ENCODE results near the gene IFFO2. TPM values are rescaled to one million over a fixed set of nuclear protein-coding genes. Genes with fewer than 3 reads are reported as not detected.

Gene IFFO2
- total RNA-seq, 1 donor from 2014 or later: 34.4 TPM

DNA sequence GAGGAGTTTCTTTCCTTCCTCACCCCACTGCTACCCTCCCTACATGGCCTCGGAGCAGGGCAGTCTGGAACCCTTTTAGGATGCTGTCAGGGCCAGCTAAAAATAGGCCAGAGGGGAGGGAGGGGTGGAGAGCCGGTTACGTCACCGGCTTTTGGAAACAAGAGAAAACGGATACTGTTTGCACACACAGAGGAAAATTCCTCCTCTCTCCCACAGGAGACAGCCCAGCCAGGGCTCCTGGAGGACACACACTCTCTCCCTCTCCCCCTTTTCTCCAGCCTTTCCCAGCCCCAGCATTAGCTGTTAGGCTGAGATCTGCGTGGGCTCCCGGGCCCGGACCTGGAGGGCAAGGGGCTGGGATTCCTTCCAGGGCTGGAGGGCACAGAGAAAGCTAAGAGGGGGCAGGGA is 34.2 kb downstream of the IFFO2 start:
- DNase-seq (ENCODE audit: extremely low read depth, low read depth, low spot score): no peak

DNA sequence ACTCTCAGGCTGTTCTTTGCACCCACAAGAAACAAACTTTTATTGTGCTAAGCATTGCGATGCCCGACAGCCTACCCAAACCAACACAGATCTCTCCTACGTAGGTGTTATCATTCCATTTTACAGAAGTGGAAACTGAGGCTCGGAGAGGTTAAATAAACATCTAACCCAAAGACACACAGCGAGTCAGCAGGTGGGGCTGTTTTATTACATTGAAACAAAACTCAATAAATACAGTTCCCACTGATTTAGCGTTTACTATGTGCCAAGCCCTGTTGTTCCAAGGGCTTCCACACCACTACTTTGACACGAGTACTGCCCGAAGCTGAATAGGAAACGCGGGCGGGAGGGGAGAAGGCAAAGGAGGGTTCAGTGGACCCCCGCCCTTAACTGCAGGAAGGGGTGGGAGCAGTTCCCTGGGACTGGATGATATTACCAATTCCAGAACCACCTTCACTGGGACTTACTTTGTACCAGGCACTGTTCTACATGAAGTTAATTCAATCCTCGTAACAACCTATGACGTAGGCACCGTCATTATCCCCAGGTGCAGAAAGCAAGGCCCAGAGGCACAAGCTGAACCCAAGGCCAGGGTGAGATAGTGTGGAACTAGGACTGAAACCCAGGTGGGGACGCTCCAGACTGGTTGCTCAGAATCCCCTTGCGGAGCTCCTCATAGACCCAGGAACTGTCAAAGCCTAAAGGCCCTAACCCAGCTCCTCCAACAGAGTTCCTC is 34.8 kb downstream of the IFFO2 start:
- no peak for DNase-seq (ENCODE audit: extremely low read depth, low read depth, low spot score)

DNA sequence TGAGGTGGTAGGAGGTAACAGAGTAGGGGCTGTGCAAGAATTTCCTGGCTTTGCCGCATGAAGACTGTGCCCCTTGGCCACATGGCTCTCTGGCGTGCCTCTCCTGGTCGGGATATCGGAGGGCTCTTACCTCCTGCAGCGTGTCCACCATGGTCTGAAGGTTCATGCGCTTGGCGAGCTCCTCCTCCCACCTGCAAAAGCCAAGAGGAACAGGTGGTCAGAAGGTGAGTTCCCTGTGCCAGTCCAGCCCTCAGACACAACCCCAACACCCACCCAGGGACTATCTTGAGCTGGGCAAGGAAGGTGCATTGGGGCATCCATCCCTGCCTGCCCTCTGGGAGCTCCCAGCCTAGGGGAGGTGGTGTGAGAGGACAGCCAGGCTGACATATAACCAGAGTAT is 35.5 kb downstream of the IFFO2 start:
- DNase-seq (ENCODE audit: extremely low read depth, low read depth, low spot score): no peak

DNA sequence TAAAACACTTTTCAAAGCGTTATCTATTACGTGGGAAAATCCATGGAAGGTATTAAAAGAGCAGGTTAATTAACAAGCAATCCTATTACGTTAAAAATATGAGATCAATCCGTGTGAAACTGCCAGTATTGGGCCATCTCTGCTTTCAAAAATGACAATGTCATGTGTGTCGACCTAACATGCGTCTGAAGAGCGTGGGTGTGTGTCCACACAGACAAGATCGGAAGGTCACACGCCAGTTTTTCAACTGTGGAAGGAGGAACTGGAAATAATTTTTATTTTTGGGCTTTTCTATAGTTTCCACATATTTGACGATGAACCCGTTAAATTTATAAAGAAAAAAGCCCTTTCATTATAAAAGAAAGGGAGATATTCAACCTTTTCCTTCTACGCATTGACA is 36.5 kb downstream of the IFFO2 start:
- DNase-seq (ENCODE audit: extremely low read depth, low read depth, low spot score): no peak

DNA sequence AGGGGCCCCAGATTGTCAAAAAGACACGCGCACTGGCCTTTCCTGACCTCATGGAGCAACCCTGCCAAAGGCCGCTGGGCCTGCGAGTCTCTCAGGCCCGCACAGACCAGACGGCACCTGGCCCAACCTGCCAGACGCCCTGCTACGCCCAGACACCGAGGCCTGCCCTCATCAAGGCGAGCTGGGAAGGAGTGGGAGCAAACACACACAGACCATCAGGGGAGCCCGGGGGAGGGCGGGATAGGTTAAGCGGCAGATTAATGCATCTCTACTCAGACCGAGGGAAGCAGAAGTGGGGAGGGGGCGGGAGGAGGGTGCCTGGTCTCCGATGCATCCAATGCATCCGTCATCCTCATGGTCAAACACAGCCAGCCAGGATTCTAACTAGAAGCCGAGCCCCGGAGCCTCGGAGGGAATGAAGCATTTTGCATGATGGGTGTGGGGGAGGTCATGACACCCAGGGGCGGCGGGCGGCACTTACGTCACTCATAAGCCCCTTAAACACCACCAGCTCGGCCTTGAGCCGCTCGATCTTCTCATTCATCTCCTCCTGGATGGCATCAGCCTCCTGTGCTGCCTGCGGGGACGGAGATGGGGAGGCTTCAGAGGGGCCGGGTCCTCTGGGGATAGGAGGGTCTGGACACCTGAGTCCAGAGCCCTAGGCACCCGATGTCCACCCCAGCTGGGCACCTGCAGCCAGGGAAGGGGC is 37.1 kb downstream of the IFFO2 start:
- DNase-seq (ENCODE audit: extremely low read depth, low read depth, low spot score): no peak

DNA sequence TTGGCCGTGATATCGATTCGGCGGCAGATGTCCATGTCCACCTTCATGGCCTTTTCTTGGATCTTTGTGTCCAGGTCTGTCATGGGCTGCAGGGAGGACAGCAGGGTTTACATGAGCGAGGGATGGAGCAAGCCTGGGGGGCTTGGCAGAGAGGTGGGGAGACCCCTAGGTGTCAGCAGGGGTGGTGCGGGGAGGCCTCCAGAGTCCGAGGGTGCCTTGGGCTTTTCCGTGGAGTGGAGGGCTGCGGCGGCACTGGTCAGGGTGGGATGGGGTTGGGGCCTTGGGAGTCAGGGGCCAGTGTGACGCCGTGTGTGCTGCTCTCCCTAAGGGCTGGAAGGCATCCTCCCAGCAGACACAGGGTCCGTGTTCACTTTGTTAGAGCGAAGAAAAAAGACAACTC is 38.1 kb downstream of the IFFO2 start:
- no peak for DNase-seq (ENCODE audit: extremely low read depth, low read depth, low spot score)

DNA sequence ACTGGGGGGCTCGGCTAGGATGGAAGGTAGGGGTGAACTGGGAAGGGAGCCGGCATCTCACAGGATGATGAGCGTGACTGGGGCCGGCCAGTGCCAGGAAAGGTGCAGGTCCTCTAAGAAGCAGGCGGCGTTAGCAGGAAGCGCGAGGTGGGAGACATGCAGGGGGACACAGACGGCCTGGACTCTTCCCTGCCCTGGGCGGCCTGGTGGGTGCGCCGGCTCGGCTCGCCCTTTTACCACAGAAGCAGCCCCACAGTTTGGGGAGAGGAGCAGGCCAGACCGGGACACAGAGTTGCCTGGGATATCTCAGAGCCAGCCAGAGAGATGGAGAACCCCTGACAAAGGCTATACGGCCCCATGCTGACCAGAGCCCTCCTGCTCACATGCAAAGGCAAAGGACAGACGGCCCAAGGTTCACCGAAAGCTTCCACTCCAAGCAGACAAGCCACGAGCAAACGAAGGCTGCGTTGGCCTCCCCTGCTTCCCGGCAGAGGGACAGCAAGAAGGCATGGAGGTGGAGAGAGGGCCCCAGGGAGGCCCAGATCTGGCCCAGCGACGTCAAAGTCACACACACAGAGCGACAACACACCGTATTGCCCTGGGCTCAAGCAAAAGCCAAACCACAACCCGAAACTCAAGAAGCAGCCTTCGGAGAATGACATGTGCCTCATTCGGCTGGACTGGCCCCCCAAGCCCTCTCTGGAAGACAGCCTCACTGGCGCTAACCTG is 39.2 kb downstream of the IFFO2 start:
- DNase-seq (ENCODE audit: extremely low read depth, low read depth, low spot score): no peak

DNA sequence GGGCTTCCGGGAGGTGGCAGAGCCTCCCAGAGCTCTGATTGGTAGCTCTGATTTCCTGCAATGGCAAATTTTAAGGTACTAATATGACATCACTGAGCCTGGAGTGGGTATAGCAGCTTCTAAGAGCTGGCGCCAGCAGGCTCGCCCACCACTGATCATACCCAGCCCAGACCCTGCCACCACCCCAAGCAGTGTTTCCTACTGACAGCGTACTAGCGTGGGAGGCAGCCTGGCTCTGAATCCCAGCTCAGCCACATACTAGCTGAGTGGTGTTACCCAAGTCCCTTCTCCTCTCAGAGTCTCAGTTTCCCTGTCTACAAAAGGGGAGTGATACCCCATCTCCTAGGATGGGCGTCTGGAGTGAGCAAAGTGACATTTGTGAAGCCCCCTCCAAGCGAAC is 41.1 kb downstream of the IFFO2 start:
- DNase-seq (ENCODE audit: extremely low read depth, low read depth, low spot score): no peak

DNA sequence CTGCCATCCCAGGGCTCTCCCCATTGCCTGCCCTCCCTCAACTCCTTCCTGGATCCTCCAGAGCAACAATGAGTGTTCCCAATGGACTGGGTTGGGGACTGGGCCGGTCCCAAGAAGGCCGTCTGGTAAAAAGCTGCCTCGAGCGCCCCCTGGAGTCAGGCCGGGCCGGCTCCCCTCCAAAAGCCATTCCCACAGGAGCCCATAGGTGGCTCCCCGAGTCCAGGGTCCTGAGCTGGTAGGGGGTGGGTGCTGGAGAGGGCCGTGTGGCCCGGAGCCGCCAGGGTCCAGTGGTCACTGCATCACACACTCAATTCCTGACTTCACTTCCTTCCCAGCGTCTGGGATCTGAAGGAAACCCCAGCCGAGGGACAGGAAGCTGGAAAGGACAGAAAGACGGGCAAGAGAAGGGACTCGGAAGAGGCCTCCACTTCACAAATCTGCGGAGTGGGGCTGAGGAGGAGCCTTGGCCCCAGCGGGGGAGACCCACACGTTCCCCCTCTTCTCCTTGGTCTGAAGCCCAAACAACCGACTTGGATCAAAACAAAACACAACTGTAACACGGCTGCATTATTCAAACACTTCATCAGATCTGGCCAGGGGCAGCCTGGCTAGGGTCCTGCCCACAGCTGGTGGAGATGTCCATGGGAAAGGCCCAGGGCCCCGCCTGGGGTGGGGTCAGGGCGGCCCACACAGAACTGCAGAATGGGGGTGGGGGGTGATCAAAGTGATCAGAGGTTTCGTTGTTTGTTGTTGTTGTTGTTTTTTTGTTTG is 43.2 kb downstream of the IFFO2 start:
- no peak for DNase-seq (ENCODE audit: extremely low read depth, low read depth, low spot score)

DNA sequence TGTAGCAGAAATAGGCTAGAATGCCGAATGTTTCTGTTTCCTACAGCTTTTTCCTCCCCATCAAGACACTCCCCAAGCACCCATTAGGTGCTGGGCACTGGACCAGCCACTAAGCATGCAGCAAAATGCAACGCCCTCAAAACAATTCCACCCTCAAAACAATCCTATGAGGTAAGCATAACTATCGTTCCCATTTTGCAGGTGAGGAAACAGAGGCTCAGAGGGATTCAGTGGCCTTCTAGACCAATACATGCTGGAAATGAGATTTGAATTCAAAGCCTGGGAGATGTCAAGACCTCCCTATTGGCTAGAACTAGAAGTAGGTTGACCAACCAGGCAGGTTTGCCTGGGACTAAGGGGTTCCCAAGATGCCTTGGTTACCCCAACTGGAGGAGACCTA is 43.9 kb downstream of the IFFO2 start:
- DNase-seq (ENCODE audit: extremely low read depth, low read depth, low spot score): no peak

DNA sequence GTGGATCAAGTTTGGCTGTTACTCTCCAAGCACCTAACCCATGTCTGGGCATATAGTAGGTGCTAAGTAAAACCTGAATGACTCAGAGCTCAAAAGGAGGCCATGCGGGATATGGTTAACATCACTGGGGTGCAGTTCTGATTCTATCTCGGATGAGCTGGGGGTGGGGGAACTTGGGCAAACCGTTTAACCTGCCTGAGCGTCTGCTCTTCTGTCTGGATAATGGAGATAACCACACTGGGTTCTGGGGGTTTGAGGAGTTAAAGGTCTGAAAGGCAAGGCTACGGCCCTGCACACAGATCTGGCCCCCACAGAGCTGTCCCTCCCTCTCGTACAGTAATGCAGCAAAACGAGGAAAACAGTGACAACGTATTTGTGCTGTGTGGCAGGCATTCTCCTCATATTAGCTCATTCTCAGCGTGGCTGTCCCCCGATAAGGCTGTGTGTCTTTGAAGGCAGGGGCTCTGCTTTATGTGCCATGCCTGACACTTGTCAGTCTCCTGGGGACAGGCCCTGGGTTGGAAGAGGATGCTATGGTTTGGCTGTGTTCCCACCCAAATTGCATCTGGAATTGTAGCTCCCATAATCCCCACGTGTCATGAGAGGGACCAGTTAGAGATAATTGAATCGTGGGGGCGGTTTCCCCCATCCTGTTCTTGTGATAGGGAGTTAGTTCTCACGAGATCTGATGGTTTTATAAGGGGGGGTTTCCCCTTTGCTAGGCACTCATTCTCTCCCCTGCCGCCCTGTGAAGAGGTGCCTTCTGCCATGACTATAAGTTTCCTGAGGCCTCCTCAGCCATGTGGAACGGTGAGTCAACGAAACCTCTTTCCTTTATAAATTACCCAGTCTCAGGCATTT is 47.3 kb downstream of the IFFO2 start:
- DNase-seq (ENCODE audit: extremely low read depth, low read depth, low spot score): no peak

DNA sequence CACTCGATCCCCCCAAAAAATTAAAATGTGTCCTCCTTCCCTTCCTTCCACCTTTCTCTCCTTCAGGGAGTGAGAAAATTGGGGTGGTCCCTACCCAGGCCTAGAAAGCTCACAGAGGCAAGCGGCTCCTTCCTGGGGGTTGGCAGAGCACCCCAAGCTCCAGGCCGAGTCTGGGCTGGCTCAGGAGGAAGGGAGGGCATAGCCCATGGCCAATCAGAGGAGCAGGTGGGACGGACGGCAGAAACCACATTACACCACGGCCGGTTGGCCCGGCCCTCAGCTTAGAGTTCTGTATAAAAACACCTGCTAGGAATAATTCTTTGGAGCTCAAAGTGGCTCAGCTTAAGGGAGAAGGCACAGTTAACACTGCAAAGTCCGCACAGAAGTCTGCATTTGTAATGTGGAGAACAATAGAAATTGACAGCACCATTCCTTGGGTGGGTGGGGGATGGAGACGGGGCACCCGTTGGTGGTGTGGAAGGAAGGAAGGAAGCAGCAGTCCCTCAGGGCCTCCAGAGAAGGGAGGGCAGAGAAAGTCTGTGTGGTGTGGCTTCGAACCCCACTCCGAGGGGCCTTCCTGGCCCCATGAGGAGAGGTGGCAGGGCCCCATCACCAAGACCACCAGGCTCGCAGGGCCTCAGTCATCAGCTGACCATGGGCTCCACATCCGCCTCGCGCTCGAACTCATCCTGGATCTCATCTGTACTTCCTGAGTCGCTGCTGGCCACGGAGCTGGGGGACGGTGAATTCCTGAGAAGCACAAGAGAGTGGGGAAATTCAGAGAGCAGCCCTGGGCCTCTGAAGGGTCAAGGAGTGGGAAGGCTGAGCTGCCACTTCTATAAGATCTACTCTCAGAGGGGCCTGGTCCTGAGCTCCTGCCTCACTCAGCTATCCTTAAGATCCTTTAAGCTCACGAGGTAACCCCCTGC is 48.3 kb downstream of the IFFO2 start:
- DNase-seq (ENCODE audit: extremely low read depth, low read depth, low spot score): no peak

DNA sequence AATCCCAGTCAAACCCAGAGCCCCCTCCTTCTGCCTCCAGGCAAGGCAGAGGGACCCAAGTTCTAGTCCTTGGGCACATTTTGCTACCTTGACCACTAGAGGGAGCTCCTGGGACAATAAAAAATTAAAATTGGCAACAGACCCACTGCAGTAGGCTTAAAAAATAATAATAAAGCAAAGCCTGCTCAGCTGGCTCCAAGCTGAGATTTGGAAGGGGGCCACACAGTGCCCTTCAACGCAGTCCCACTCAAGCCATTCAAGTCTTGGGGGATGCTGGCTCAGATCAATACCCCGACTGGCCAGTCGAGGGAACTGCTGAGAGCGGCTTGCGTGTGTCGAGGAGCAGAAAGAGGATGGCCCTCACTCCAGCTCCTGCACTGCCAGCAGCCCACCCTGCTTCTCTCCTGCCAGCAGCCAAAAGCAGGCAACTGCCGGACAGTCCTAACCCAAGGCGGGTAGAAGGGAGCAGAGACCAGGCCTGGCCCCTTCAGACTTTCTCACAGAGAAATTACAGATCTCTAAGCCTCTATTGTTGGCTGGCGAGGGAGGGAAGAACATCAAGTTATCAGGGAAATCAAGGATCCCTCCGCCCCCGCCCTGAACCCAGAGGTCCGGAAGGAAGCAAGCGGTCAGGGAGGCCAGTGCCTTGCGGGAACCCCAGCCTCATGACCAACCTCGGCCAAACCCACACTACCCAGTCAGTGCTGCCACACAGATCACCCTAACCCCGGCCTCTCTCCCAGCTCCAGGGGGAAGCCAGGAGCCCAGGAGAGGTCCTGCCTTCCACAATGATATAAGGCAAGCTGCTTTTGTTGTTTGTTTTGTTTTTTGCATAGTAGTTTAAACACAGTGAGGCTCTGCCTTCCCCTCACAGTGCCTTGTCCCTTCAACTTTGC is 49.2 kb downstream of the IFFO2 start:
- DNase-seq (ENCODE audit: extremely low read depth, low read depth, low spot score): no peak

DNA sequence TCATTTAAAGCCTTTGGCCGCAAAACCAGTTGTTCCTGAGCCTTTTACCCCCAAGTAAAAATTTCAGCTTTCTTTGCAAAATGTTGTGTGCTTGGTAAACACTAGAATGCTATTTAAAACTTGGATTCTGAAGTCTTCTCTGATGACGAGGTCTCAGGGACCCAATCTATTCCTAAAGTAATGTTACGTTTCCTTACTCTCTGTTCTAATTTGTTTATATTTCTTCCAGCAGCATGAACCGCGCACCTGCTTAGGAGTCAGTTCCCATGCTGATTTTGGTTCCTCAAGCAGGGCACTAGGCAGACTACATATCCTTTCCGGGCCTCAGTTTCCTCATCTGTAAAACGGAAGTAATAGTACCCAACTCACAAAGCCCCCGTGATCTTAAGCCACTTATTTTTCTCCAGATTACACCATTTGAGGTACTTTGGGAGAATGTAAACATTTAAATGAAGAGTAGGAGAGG is 53.2 kb downstream of the IFFO2 start:
- DNase-seq (ENCODE audit: extremely low read depth, low read depth, low spot score): no peak

DNA sequence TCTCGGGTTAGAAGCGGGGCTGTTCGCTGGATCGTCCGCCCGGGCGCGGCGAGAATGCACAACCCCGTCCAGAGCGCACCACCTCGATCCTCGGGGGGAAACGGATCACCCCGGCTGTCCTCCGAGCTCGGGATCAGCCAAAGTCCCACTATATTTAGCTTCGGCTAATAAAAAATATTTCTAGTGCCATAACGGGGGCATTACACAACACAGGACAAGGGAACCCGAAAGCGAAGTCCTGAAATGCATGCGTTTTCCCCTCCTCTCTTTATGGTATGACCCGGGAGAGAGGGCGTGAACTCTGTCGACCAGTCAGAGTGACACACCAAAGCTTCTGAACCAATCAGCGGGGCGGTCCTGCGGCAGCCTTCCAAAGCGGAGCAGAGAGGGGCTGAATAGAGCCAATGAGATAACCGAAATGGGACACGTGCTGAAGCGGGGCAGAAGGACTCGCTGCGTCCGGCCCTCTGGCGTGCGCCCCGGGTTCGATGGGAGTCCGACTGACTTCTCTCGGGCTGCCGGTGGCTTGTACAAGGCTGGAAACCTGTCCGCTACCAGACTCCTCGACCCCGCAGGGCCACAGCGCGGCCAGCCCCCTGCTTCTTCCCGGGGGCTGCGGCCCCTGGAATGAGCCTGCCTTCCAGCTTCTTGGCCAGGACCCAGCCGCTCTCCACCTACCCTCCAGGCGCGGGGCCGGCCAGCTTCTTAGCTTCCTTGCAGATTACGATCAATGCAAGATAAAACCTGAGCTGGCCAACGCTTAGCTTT is 53.8 kb downstream of the IFFO2 start, which contains the start of gene ALDH4A1:
TSS of gene ALDH4A1 (minus strand) at position 33 of the 768 bp plus-strand sequence. CDS start at position 1, 32 bp downstream.
- DNase-seq (ENCODE audit: extremely low read depth, low read depth, low spot score): peak; percentile 90

DNA sequence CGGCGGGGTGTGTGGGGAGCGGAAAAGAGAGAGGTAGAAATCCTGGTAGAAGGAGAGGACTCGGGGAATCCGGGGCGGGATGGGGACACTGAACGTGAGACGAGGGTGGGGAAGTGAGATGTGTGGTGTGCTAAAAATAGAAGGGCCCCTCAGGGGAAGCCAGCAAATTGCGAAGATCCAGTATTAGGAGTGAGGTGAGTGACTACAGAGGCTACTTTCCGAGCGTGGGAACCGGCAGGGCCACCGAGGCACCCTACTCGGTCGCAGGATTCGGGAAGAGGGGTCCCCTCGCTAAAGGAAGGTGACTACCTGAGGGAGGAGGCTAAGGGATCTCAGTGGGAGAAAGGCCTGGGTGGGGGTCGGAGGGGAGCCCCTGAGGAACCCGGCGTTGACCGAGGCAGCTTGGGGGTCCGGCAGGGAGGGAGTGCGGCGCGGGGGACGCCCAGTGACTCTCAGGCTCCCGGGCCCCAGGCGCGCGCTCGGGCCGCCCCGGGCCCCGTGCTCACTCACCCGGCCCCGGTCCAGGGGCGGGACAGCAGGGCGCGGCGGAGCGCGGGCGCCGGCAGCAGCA is 54.4 kb downstream of the IFFO2 start:
- DNase-seq (ENCODE audit: extremely low read depth, low read depth, low spot score): no peak

All from glomerular endothelial cell (primary cell).